K562 (cell line): Measurements from ENCODE around the gene CALHM2. TPM values are rescaled to one million over a fixed set of nuclear protein-coding genes. Genes with fewer than 3 reads are reported as not detected.

ENCODE experiments used
- ATAC-seq: fragments of 200-7000 bp; cut with Tn5 transposase; 3 replicates; pipeline ENCODE4 v1.9.1; 2020; ENCODE audit warnings: moderate library complexity
- BruUV-seq: library from RNA; stranded (reverse); fragments of 400-500 nt; replicated peaks from 2 replicates; lab custom pipeline; 2021; lab: Mats Ljungman, UMichigan
- CTCF ChIA-PET: fragments of 300-600 bp; formaldehyde crosslinking; extraction: SDS; loops from one replicate; lab custom pipeline; 2021; ENCODE audit warnings: low intra/inter-chr PET ratio; lab: Yijun Ruan, JAX
- POLR2A ChIA-PET: fragments of 300-600, 350-650 bp; sonication (Branson Sonifier 250); formaldehyde crosslinking; extraction: SDS; loops from one replicate; lab custom pipeline; 2021; ENCODE audit warnings: antibody characterized with exemption, inconsistent platforms; lab: Yijun Ruan, JAX
- DNase-seq, 4 experiments: peaks; one replicate each; pipeline versions ENCODE4 v3.0.0 to v3.0.0-alpha.2; 2011 to 2018; ENCODE audit warnings: low spot score in 3 of 4, mixed read lengths in 3 of 4; ENCODE audit errors: extremely low read depth in 1 of 4
- FAIRE-seq: peaks from 2 replicates; lab custom pipeline; 2011; peaks lifted over from hg19 to GRCh38; lab: Jason Lieb, UNC
- H2AFZ ChIP-seq: 2 replicates; pipeline ENCODE4 v1.6.0; 2011; ENCODE audit warnings: low read depth, low read length, control low read depth, inconsistent platforms
- H3K27ac ChIP-seq: fragments of 200-600 bp; 3 replicates; pipeline ENCODE4 v1.8.0; 2011; ENCODE audit warnings: low read depth, mild to moderate bottlenecking, control low read depth, inconsistent platforms, low read length, moderate library complexity, mixed read lengths; ENCODE audit errors: extremely low read depth
- H3K27me3 ChIP-seq, 2 experiments: fragments of 300-600 bp in 1 of 2; 2 replicates in 1 of 2; 3 replicates in 1 of 2; pipeline versions ENCODE4 v1.6.0 to v1.8.0; 2011; ENCODE audit warnings: inconsistent platforms in 2 of 2, low read length in 2 of 2, mild to moderate bottlenecking in 1 of 2, mixed read lengths in 1 of 2, moderate library complexity in 1 of 2; ENCODE audit not compliant: control insufficient read depth in 2 of 2, insufficient read depth in 2 of 2
- H3K36me3 ChIP-seq: fragments of 300-600 bp; 3 replicates; pipeline ENCODE4 v1.8.0; 2011; ENCODE audit warnings: mild to moderate bottlenecking, low read length, inconsistent platforms; ENCODE audit not compliant: control insufficient read depth, insufficient read depth
- H3K4me1 ChIP-seq, 2 experiments: fragments of 200-600 bp in 1 of 2; replicated peaks in 1 of 2; 2 replicates in 1 of 2; 3 replicates in 1 of 2; pipeline versions ENCODE4 v1.5.1 to v1.8.0; 2011; ENCODE audit warnings: inconsistent platforms in 2 of 2, low read length in 2 of 2, mild to moderate bottlenecking in 1 of 2, mixed read lengths in 1 of 2, moderate library complexity in 1 of 2; ENCODE audit not compliant: control insufficient read depth in 2 of 2, insufficient read depth in 2 of 2
- H3K4me2 ChIP-seq: 2 replicates; pipeline ENCODE4 v1.6.1; 2011; ENCODE audit warnings: low read length, control low read depth, inconsistent platforms, mixed read lengths; ENCODE audit not compliant: insufficient read depth
- H3K4me3 ChIP-seq: fragments of 200-600 bp; sonication (generic), shearing (Covaris generic); 2 replicates; pipeline ENCODE4 v1.5.1; 2016; ENCODE audit warnings: control low read depth, inconsistent platforms
- H3K79me2 ChIP-seq: fragments of 200-600 bp; 3 replicates; pipeline ENCODE4 v1.8.0; 2011; ENCODE audit warnings: low read length, inconsistent platforms; ENCODE audit not compliant: control insufficient read depth, insufficient read depth
- H3K9ac ChIP-seq, 2 experiments: 2 replicates each; pipeline versions ENCODE4 v1.6.0 to v1.6.1; 2011; ENCODE audit warnings: low read depth in 2 of 2, low read length in 2 of 2, control low read depth in 1 of 2, inconsistent platforms in 1 of 2, mild to moderate bottlenecking in 1 of 2, mixed read lengths in 1 of 2; ENCODE audit not compliant: insufficient read depth in 1 of 2
- H3K9me1 ChIP-seq: one replicate; pipeline ENCODE4 v1.6.0; 2011; ENCODE audit warnings: inconsistent platforms, mild to moderate bottlenecking, low read length, moderate library complexity; ENCODE audit not compliant: control insufficient read depth, insufficient read depth
- H3K9me3 ChIP-seq: replicated peaks from 2 replicates; pipeline ENCODE4 v1.5.1; 2011; ENCODE audit warnings: low read depth, low read length, inconsistent platforms; ENCODE audit not compliant: control insufficient read depth, insufficient read depth
- H4K20me1 ChIP-seq: replicated peaks from 2 replicates; pipeline ENCODE4 v1.6.1; 2011; ENCODE audit warnings: low read length, inconsistent platforms, mixed read lengths; ENCODE audit not compliant: control insufficient read depth, insufficient read depth
- CBFA2T2 ChIP-seq: fragments of 450-650 bp; conservative IDR thresholded peaks from 2 replicates; pipeline ENCODE4 v1.6.1; 2017; ENCODE audit warnings: mild to moderate bottlenecking
- ILK ChIP-seq: fragments of 450-650 bp; IDR thresholded peaks from 2 replicates; pipeline ENCODE4 v1.6.1; 2016; ENCODE audit warnings: missing genetic modification characterization, low read depth, mild to moderate bottlenecking, missing compliant biosample characterization, moderate library complexity, borderline replicate concordance
- NCOA2 ChIP-seq, 2 experiments: fragments of 450-650 bp; IDR thresholded peaks; 2 replicates each; pipeline ENCODE4 v1.6.1; 2018; ENCODE audit warnings: mild to moderate bottlenecking in 2 of 2, moderate library complexity in 1 of 2; ENCODE audit not compliant: partially characterized antibody in 2 of 2
- NCOA4 ChIP-seq: fragments of 450-650 bp; IDR thresholded peaks from 2 replicates; pipeline ENCODE4 v1.6.1; 2018; ENCODE audit warnings: mild to moderate bottlenecking; ENCODE audit not compliant: partially characterized antibody
- PCBP1 ChIP-seq: fragments of 200-400 bp; formaldehyde crosslinking; IDR thresholded peaks from 2 replicates; pipeline ENCODE4 v1.6.1; 2018; ENCODE audit warnings: mild to moderate bottlenecking, low read depth, low read length; ENCODE audit not compliant: poor library complexity, severe bottlenecking
- POLR3G ChIP-seq: IDR thresholded peaks from 2 replicates; pipeline ENCODE4 v1.6.1; 2011; ENCODE audit not compliant: insufficient read length, insufficient replicate concordance; ENCODE audit errors: extremely low read depth
- PRMT5 ChIP-seq: sonication (generic); formaldehyde crosslinking; IDR thresholded peaks from 2 replicates; pipeline ENCODE4 v1.5.0; 2020; ENCODE audit warnings: missing genetic modification reagents
- RBM39 ChIP-seq: fragments of 200-400 bp; formaldehyde crosslinking; optimal IDR thresholded peaks from 2 replicates; pipeline ENCODE3; 2018; ENCODE audit warnings: low read depth, low read length
- RUNX1 ChIP-seq: sonication (generic); IDR thresholded peaks from 2 replicates; pipeline ENCODE4 v1.6.1; 2016; ENCODE audit warnings: antibody characterized with exemption, low read depth
- ZBTB17 ChIP-seq: fragments of 450-650 bp; formaldehyde crosslinking; IDR thresholded peaks from 2 replicates; pipeline ENCODE4 v1.4.0; 2020; ENCODE audit warnings: mild to moderate bottlenecking
- ZEB2 ChIP-seq: fragments of 450-650 bp; IDR thresholded peaks from 2 replicates; pipeline ENCODE4 v1.6.1; 2016
- ZNF79 ChIP-seq: fragments of 250-450 bp; sonication (Bioruptor Pico); IDR thresholded peaks from 2 replicates; pipeline ENCODE4 v1.4.0; 2020; ENCODE audit warnings: low read depth, mild to moderate bottlenecking, moderate library complexity
- WGBS: fragments of 100-300 bp; shearing (Covaris generic); methylation state at CpG from one replicate; pipeline ENCODE4 v1.1.6; 2016; ENCODE audit warnings: low coverage, mixed read lengths; ENCODE audit not compliant: insufficient coverage; ENCODE audit errors: missing lambda C conversion rate; 5-methylcytosine and 5-hydroxymethylcytosine counted together
- in situ Hi-C: fragments of 300-500 bp; cut with MboI; formaldehyde crosslinking; loops from 4 replicates; pipeline ENCODE4 v1.15.0; 2018; ENCODE audit warnings: inconsistent platforms, mixed read lengths
- intact Hi-C: fragments of 100-400 bp; cut with micrococcal nuclease; formaldehyde crosslinking; loops from 2 replicates; pipeline ENCODE4 v1.14.2; 2022
- polyA plus RNA-seq, 8 experiments: library from polyadenylated mRNA; depleted of rRNA in 4 of 8; stranded (reverse) in 5 of 8; unstranded in 3 of 8; fragments of >200 nt; fragmentation: Nextera tagmentation in 2 of 8; fragmentation: Illumina TruSeq in 1 of 8; extraction: Ambion mirVana in 2 of 8; extraction: Trizol in 1 of 8; gene quantifications; 2 replicates each; pipeline versions ENCODE4 v1.2.1 to v1.2.3, GENCODE V29; 2011 to 2014; ENCODE audit warnings: inconsistent platforms in 1 of 8, missing spikeins in 1 of 8
- total RNA-seq, 7 experiments: library from RNA; depleted of rRNA in 6 of 7; stranded (reverse); fragments of >200 nt in 6 of 7; fragmentation: Illumina TruSeq in 2 of 7; extraction: Trizol in 2 of 7; gene quantifications; 2 replicates each; pipeline versions ENCODE4 v1.2.1 to v1.2.3, GENCODE V29; 2011 to 2021; ENCODE audit warnings: low replicate concordance in 1 of 7
- TF ChIP-seq, protein P1 (sequence below): fragments of 450-650 bp; formaldehyde crosslinking; IDR thresholded peaks from 2 replicates; pipeline ENCODE4 v1.4.0; 2020; ENCODE audit warnings: mild to moderate bottlenecking

The CALHM2 gene
- total and polyA plus RNA-seq, 9 of the 15 experiments (the other 6 are each of a cell fraction or from before 2014, with no cell fraction given): 0.08 to 0.14 (median 0.13) TPM; not detected in 6

DNA sequence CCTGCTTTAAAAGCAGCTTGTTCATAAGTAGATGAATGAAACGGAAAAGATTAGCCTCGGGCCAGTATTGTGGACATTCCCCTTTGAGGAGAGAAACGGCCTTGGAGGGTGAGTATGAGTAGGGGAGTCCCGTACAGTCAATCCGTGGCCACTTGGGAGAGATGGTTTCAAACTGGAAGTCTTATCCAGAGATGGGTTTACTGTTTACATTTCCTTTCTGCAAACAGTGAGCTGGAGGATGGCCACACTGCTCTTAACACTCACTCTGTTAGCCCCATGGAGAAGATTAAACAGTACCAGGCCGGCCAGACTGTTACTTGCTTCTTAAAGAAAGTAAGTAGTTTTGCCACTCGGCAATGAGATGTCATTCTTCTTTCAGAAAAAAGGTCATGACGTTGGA is 20.3 kb downstream of the CALHM2 start:
- WGBS: 90% methylated on average over 8 of the region's 8 CpGs
- intact Hi-C loops: no loop called here
- Histone ChIP-seq H3K9me3 (no peaks in the 10 kb centered on the region), H2AFZ (no peak overlapping the region), H3K27me3 (no peaks in the 10 kb centered on the region), H4K20me1 (no peaks in the 10 kb centered on the region)
- no peak for ATAC-seq
- TF ChIP-seq PCBP1: no peak
- no peak for TF ChIP-seq PRMT5 (CRISPR knock-in tag)
- TF ChIP-seq RBM39: no peak
- no peak for TF ChIP-seq ZEB2
- no peak for TF ChIP-seq POLR3G
- no peak for TF ChIP-seq RUNX1
- TF ChIP-seq, all 486 proteins: peak for 0
- H3K9me1 ChIP-seq: no peaks in the 10 kb centered on the region
- H3K79me2 ChIP-seq: no peaks in the 10 kb centered on the region
- no peak overlapping the region for H3K9ac ChIP-seq
- H3K4me1 ChIP-seq: no peaks in the 10 kb centered on the region
- DNase-seq: no peak
- CTCF ChIA-PET: no interaction called here
- POLR2A ChIA-PET: interaction anchor here (0.9 kb wide), 1 partner anchor 18 kb away, joined by 3 read pairs; no protein-coding TSS in a partner anchor
- in situ Hi-C loops: no loop called here
- peaks cover 92% of the 10 kb centered on the region for H3K36me3 ChIP-seq
- no TSS peak for BruUV-seq
- no peak overlapping the region for H3K4me3 ChIP-seq
- H3K27ac ChIP-seq: no peak overlapping the region
- no peak for FAIRE-seq
- H3K4me2 ChIP-seq: no peak overlapping the region

DNA sequence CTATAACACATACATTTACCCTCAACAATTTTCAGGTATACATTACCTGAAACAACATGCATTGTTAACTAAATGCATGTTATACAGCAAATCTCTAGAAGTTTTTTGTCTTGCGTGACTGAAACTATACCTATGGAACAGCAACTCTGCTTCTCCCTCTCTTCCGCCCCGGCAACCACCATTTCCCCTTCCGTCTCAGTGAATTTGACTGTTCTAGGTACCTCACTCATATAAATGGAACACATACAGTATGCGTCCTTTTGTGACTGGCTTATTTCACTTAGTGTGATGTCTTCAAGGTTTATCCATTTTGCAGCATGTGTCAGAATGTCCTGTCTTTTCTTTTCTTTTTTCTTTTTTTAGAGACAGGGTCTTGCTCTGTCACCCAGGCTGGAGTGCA is 22.5 kb downstream of the CALHM2 start:
- TF ChIP-seq ILK (tag): no peak
- TF ChIP-seq ZBTB17 (CRISPR knock-in tag): no peak
- no peak for TF ChIP-seq NCOA2 (IDR thresholded peaks at IDR 0.05; ENCODE audit: partially characterized antibody in 2 of 2)
- TF ChIP-seq ZNF79 (CRISPR knock-in tag): no peak
- no peak for TF ChIP-seq CBFA2T2
- no peak for TF ChIP-seq PRMT5 (CRISPR knock-in tag)
- TF ChIP-seq, protein P1, sequence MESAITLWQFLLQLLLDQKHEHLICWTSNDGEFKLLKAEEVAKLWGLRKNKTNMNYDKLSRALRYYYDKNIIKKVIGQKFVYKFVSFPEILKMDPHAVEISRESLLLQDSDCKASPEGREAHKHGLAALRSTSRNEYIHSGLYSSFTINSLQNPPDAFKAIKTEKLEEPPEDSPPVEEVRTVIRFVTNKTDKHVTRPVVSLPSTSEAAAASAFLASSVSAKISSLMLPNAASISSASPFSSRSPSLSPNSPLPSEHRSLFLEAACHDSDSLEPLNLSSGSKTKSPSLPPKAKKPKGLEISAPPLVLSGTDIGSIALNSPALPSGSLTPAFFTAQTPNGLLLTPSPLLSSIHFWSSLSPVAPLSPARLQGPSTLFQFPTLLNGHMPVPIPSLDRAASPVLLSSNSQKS (CRISPR knock-in tag): no peak
- TF ChIP-seq NCOA4: no peak
- BruUV-seq: no TSS peak
- POLR2A ChIA-PET: no interaction called here
- FAIRE-seq (no peak), DNase-seq (no peak), ATAC-seq (no peak)
- no peaks in the 10 kb centered on the region for H3K27me3 ChIP-seq
- CTCF ChIA-PET: no interaction called here
- in situ Hi-C loops: no loop called here
- H3K9me3 ChIP-seq: no peaks in the 10 kb centered on the region
- 96% methylated on average over 5 of the region's 5 CpGs for WGBS
- peaks cover 92% of the 10 kb centered on the region for H3K36me3 ChIP-seq
- H4K20me1 ChIP-seq: no peaks in the 10 kb centered on the region
- H3K9me1 ChIP-seq: no peaks in the 10 kb centered on the region
- H3K4me2 ChIP-seq: no peak overlapping the region
- no peak overlapping the region for H3K4me3 ChIP-seq
- H3K27ac ChIP-seq: no peak overlapping the region
- intact Hi-C loops: no loop called here
- no peaks in the 10 kb centered on the region for H3K79me2 ChIP-seq
- no peak overlapping the region for H3K9ac ChIP-seq
- H3K4me1 ChIP-seq: no peaks in the 10 kb centered on the region
- H2AFZ ChIP-seq: no peak overlapping the region
